Measurements from ENCODE around the gene ANKRD29. TPM values are rescaled to one million over a fixed set of nuclear protein-coding genes. Genes with fewer than 3 reads are reported as not detected.

The ANKRD29 gene
- polyA plus RNA-seq, 1 donor (not counting 4 experiments of a cell fraction or from before 2014, with no cell fraction given): 3.7 TPM

- Histone ChIP-seq H3K79me2 (ENCODE audit: control insufficient read depth, insufficient read depth, low read length) (no peaks in the 10 kb centered on the region), H3K4me1 (ENCODE audit: control insufficient read depth, extremely low read depth, insufficient read depth, low read length) (peaks cover 10% of the 10 kb centered on the region), H4K20me1 (ENCODE audit: control insufficient read depth, extremely low read depth, insufficient read depth, low read length) (no peaks in the 10 kb centered on the region), H3K9me3 (ENCODE audit: control insufficient read depth, low read depth, low read length) (no peaks in the 10 kb centered on the region), H3K4me3 (ENCODE audit: control insufficient read depth in 2 of 3, extremely low read depth in 1 of 3, insufficient read depth in 2 of 3, low read depth in 1 of 3, low read length in 3 of 3) (peak overlapping the region; percentile 25 to 54 (median 48)), H3K36me3 (ENCODE audit: control insufficient read depth in 2 of 2, extremely low read depth in 1 of 2, insufficient read depth in 2 of 2, low read length in 2 of 2) (no peaks in the 10 kb centered on the region), H3K4me2 (ENCODE audit: control insufficient read depth, extremely low read depth, insufficient read depth, low read depth, low read length) (peak overlapping the region; percentile 71), H3K27ac (ENCODE audit: control insufficient read depth, insufficient read depth, low read length) (no peak overlapping the region), H3K9me1 (ENCODE audit: control insufficient read depth, extremely low read depth, insufficient read depth, low read length) (no peaks in the 10 kb centered on the region), H3K9ac (ENCODE audit: control insufficient read depth, extremely low read depth, insufficient read depth, low read length) (peak overlapping the region; percentile 31), H3K27me3 (ENCODE audit: control insufficient read depth, extremely low read depth, insufficient read depth, low read length) (peaks cover 19% of the 10 kb centered on the region), H2AFZ (ENCODE audit: control insufficient read depth, low read length) (peak overlapping the region; percentile 89)
- DNase-seq (ENCODE audit: low read depth, low spot score) (no peak), FAIRE-seq (no peak)
- dilution Hi-C loops (cut with MboI; ENCODE audit: extremely low pct_ligation_motif_present, low sequenced_read_pairs): no loop called here
- TF ChIP-seq EZH2 (IDR thresholded peaks at IDR 0.05; ENCODE audit: low read length) (no peak), CTCF (optimal IDR thresholded peaks at IDR 0.05 in 1 of 3, IDR thresholded peaks at IDR 0.05 in 1 of 3, conservative IDR thresholded peaks at IDR 0.05 in 1 of 3; ENCODE audit: extremely low read depth in 1 of 3, insufficient read depth in 2 of 3, low read length in 3 of 3) (peak in 1 of 3 experiments; percentile 4)
Observed at GRCh38 chr18:23618862-23619387, 43.8 kb downstream of the ANKRD29 start.

- no peak overlapping the region for H2AFZ ChIP-seq (ENCODE audit: control insufficient read depth, low read length)
- TF ChIP-seq CTCF (optimal IDR thresholded peaks at IDR 0.05 in 1 of 3, IDR thresholded peaks at IDR 0.05 in 1 of 3, conservative IDR thresholded peaks at IDR 0.05 in 1 of 3; ENCODE audit: extremely low read depth in 1 of 3, insufficient read depth in 2 of 3, low read length in 3 of 3) (no peak), EZH2 (IDR thresholded peaks at IDR 0.05; ENCODE audit: low read length) (no peak)
- no peaks in the 10 kb centered on the region for H4K20me1 ChIP-seq (ENCODE audit: control insufficient read depth, extremely low read depth, insufficient read depth, low read length)
- peaks cover 19% of the 10 kb centered on the region for H3K27me3 ChIP-seq (ENCODE audit: control insufficient read depth, extremely low read depth, insufficient read depth, low read length)
- DNase-seq (ENCODE audit: low read depth, low spot score): no peak
- no peaks in the 10 kb centered on the region for H3K79me2 ChIP-seq (ENCODE audit: control insufficient read depth, insufficient read depth, low read length)
- H3K9me3 ChIP-seq (ENCODE audit: control insufficient read depth, low read depth, low read length): no peaks in the 10 kb centered on the region
- H3K27ac ChIP-seq (ENCODE audit: control insufficient read depth, insufficient read depth, low read length): no peak overlapping the region
- dilution Hi-C loops (cut with MboI; ENCODE audit: extremely low pct_ligation_motif_present, low sequenced_read_pairs): no loop called here
- FAIRE-seq: no peak
- no peak overlapping the region for H3K4me2 ChIP-seq (ENCODE audit: control insufficient read depth, extremely low read depth, insufficient read depth, low read depth, low read length)
- peaks cover 10% of the 10 kb centered on the region for H3K4me1 ChIP-seq (ENCODE audit: control insufficient read depth, extremely low read depth, insufficient read depth, low read length)
- no peaks in the 10 kb centered on the region for H3K9me1 ChIP-seq (ENCODE audit: control insufficient read depth, extremely low read depth, insufficient read depth, low read length)
- H3K36me3 ChIP-seq (ENCODE audit: control insufficient read depth in 2 of 2, extremely low read depth in 1 of 2, insufficient read depth in 2 of 2, low read length in 2 of 2): no peaks in the 10 kb centered on the region
- H3K4me3 ChIP-seq (ENCODE audit: control insufficient read depth in 2 of 3, extremely low read depth in 1 of 3, insufficient read depth in 2 of 3, low read depth in 1 of 3, low read length in 3 of 3): no peak overlapping the region
- H3K9ac ChIP-seq (ENCODE audit: control insufficient read depth, extremely low read depth, insufficient read depth, low read length): no peak overlapping the region
Observed at GRCh38 chr18:23617412-23618014, 45.2 kb downstream of the ANKRD29 start.

All from keratinocyte (primary cell).